GM23338 (cell line): ENCODE data around the gene ARMC8. TPM values are rescaled to one million over a fixed set of nuclear protein-coding genes. Genes with fewer than 3 reads are reported as not detected.

ENCODE experiments used
- ATAC-seq: fragments of 200-7000 bp; cut with Tn5 transposase; 3 replicates; pipeline ENCODE4 v1.9.1; 2020
- DNase-seq: peaks from one replicate; pipeline ENCODE4 v3.0.0-alpha.2; 2015; ENCODE audit warnings: low spot score
- H2AFZ ChIP-seq: fragments of 200-600 bp; sonication (generic); 2 replicates; pipeline ENCODE4 v1.8.0; 2016; ENCODE audit warnings: antibody characterized with exemption, mild to moderate bottlenecking, moderate library complexity
- H3F3A ChIP-seq: fragments of 200-600 bp; sonication (generic); replicated peaks from 2 replicates; pipeline ENCODE4 v1.8.0; 2017; ENCODE audit warnings: antibody characterized with exemption, mixed run types, low read depth
- H3K27ac ChIP-seq: fragments of 200-600 bp; sonication (generic); 2 replicates; pipeline ENCODE4 v1.6.1; 2016; ENCODE audit warnings: low read depth
- H3K27me3 ChIP-seq: fragments of 200-600 bp; sonication (generic); 2 replicates; pipeline ENCODE4 v1.8.0; 2016; ENCODE audit warnings: mild to moderate bottlenecking, mixed run types, moderate library complexity; ENCODE audit not compliant: insufficient read depth
- H3K36me3 ChIP-seq: fragments of 200-600 bp; sonication (generic); 2 replicates; pipeline ENCODE4 v1.8.0; 2016; ENCODE audit warnings: mild to moderate bottlenecking; ENCODE audit not compliant: insufficient read depth
- H3K4me1 ChIP-seq: fragments of 200-600 bp; sonication (generic); 2 replicates; pipeline ENCODE4 v1.8.0; 2016; ENCODE audit warnings: mild to moderate bottlenecking, moderate library complexity; ENCODE audit not compliant: insufficient read depth
- H3K4me2 ChIP-seq: fragments of 200-600 bp; sonication (generic); 2 replicates; pipeline ENCODE4 v1.7.1; 2017; ENCODE audit warnings: mixed run types
- H3K4me3 ChIP-seq: fragments of 200-600 bp; sonication (generic); 2 replicates; pipeline ENCODE4 v1.6.1; 2016; ENCODE audit warnings: mixed run types
- H3K79me2 ChIP-seq: fragments of 200-600 bp; sonication (generic); replicated peaks from 2 replicates; pipeline ENCODE4 v1.8.0; 2017; ENCODE audit warnings: mild to moderate bottlenecking; ENCODE audit not compliant: insufficient read depth
- H3K9me2 ChIP-seq: fragments of 200-600 bp; sonication (generic); 2 replicates; pipeline ENCODE4 v1.8.0; 2017; ENCODE audit not compliant: insufficient read depth
- H4K20me1 ChIP-seq: fragments of 200-600 bp; sonication (generic); replicated peaks from 2 replicates; pipeline ENCODE4 v1.8.0; 2017; ENCODE audit warnings: mild to moderate bottlenecking; ENCODE audit not compliant: insufficient read depth
- H3K27ac Mint-ChIP-seq: 2 replicates; pipeline ENCODE4 v1.8.0; 2020; ENCODE audit warnings: inconsistent platforms, mild to moderate bottlenecking, moderate library complexity, mixed read lengths
- H3K27me3 Mint-ChIP-seq: 3 replicates; pipeline ENCODE4 v1.8.0; 2022; ENCODE audit warnings: low read depth, mild to moderate bottlenecking, moderate library complexity, mixed read lengths, inconsistent platforms; ENCODE audit not compliant: insufficient read depth, poor library complexity
- H3K36me3 Mint-ChIP-seq: 3 replicates; pipeline ENCODE4 v1.8.0; 2021; ENCODE audit warnings: low read depth, mild to moderate bottlenecking, inconsistent platforms, moderate library complexity, mixed read lengths
- H3K4me1 Mint-ChIP-seq: 3 replicates; pipeline ENCODE4 v1.8.0; 2020; ENCODE audit warnings: mild to moderate bottlenecking, inconsistent platforms, mixed read lengths
- H3K4me3 Mint-ChIP-seq: 3 replicates; pipeline ENCODE4 v1.8.0; 2021; ENCODE audit warnings: moderate library complexity, mild to moderate bottlenecking, inconsistent platforms, mixed read lengths
- H3K9me3 Mint-ChIP-seq: 3 replicates; pipeline ENCODE4 v1.8.0; 2020; ENCODE audit warnings: moderate library complexity, mild to moderate bottlenecking, inconsistent platforms, mixed read lengths
- EZH2 ChIP-seq: fragments of 200-600 bp; sonication (generic); IDR thresholded peaks from one replicate; pipeline ENCODE4 v1.8.0; 2017; ENCODE audit warnings: antibody characterized with exemption, mild to moderate bottlenecking, low read depth; ENCODE audit not compliant: unreplicated experiment
- EZH2phosphoT487 ChIP-seq: fragments of 200-600 bp; sonication (generic); IDR thresholded peaks from one replicate; pipeline ENCODE4 v1.8.1; 2018; ENCODE audit warnings: antibody characterized with exemption; ENCODE audit not compliant: unreplicated experiment
- POLR2AphosphoS5 ChIP-seq: IDR thresholded peaks from 2 replicates; pipeline ENCODE4 v1.6.1; 2016; ENCODE audit warnings: antibody characterized with exemption, low read depth
- polyA plus RNA-seq: library from polyadenylated mRNA; unstranded; fragments of >200 nt; fragmentation: Nextera tagmentation; extraction: Ambion mirVana; gene quantifications from 2 replicates; pipeline ENCODE4 v1.2.1, GENCODE V29; 2016
- total RNA-seq: library from RNA; depleted of rRNA; stranded (reverse); fragments of >200 nt; shearing (Covaris generic); gene quantifications from 2 replicates; pipeline ENCODE4 v1.2.3, GENCODE V29; 2014
- TF ChIP-seq, protein P1 (sequence below): fragments of 250-450 bp; sonication (Bioruptor Pico); IDR thresholded peaks from 2 replicates; pipeline ENCODE4 v1.5.0; 2020; ENCODE audit warnings: mild to moderate bottlenecking, moderate library complexity
- TF ChIP-seq, protein P2 (sequence below), 2 experiments: fragments of 200-600 bp in 1 of 2; sonication (generic) in 1 of 2; conservative IDR thresholded peaks; 2 replicates each; pipeline versions ENCODE4 v1.5.1 to v1.6.1; 2016 to 2017; ENCODE audit warnings: antibody characterized with exemption in 2 of 2, low read depth in 2 of 2, mild to moderate bottlenecking in 2 of 2, moderate library complexity in 1 of 2

The ARMC8 gene
- total and polyA plus RNA-seq, 2 experiments from 2014 or later: 36.8 to 61.4 TPM

DNA sequence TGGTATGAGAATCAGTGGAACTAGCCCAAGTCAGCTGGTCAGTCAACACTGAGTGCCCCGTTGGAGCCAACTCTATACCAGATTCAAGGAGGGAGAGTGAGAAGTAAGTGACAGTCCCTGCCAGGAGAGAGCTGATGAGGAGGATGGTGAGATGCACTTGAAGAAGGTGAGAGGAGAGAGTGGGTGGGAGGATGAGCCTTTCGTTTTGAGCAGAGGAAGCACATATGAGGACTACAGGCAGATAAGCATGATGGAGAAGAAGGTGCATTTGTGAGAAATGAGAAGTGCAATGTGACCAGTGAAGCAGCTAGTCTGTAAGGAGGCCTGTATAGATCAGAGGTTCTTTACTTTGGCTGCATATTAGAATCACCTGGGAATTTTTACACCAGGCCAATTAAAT lies 102.2 kb downstream of the ARMC8 start:
- H3K27me3 ChIP-seq: no peaks in the 10 kb centered on the region
- peaks cover 14% of the 10 kb centered on the region; the same call in 1 of the 2 replicates for H3K36me3 ChIP-seq
- Mint-ChIP-seq H3K9me3 (no peaks in the 10 kb centered on the region), H3K27me3 (no peaks in the 10 kb centered on the region), H3K4me1 (no peaks in the 10 kb centered on the region), H3K4me3 (no peak overlapping the region), H3K36me3 (peaks cover 20% of the 10 kb centered on the region), H3K27ac (no peak overlapping the region)
- DNase-seq (no peak), ATAC-seq (no peak)
- no peak overlapping the region for H3K27ac ChIP-seq
- H3F3A ChIP-seq: no peaks in the 10 kb centered on the region
- TF ChIP-seq, protein P1, sequence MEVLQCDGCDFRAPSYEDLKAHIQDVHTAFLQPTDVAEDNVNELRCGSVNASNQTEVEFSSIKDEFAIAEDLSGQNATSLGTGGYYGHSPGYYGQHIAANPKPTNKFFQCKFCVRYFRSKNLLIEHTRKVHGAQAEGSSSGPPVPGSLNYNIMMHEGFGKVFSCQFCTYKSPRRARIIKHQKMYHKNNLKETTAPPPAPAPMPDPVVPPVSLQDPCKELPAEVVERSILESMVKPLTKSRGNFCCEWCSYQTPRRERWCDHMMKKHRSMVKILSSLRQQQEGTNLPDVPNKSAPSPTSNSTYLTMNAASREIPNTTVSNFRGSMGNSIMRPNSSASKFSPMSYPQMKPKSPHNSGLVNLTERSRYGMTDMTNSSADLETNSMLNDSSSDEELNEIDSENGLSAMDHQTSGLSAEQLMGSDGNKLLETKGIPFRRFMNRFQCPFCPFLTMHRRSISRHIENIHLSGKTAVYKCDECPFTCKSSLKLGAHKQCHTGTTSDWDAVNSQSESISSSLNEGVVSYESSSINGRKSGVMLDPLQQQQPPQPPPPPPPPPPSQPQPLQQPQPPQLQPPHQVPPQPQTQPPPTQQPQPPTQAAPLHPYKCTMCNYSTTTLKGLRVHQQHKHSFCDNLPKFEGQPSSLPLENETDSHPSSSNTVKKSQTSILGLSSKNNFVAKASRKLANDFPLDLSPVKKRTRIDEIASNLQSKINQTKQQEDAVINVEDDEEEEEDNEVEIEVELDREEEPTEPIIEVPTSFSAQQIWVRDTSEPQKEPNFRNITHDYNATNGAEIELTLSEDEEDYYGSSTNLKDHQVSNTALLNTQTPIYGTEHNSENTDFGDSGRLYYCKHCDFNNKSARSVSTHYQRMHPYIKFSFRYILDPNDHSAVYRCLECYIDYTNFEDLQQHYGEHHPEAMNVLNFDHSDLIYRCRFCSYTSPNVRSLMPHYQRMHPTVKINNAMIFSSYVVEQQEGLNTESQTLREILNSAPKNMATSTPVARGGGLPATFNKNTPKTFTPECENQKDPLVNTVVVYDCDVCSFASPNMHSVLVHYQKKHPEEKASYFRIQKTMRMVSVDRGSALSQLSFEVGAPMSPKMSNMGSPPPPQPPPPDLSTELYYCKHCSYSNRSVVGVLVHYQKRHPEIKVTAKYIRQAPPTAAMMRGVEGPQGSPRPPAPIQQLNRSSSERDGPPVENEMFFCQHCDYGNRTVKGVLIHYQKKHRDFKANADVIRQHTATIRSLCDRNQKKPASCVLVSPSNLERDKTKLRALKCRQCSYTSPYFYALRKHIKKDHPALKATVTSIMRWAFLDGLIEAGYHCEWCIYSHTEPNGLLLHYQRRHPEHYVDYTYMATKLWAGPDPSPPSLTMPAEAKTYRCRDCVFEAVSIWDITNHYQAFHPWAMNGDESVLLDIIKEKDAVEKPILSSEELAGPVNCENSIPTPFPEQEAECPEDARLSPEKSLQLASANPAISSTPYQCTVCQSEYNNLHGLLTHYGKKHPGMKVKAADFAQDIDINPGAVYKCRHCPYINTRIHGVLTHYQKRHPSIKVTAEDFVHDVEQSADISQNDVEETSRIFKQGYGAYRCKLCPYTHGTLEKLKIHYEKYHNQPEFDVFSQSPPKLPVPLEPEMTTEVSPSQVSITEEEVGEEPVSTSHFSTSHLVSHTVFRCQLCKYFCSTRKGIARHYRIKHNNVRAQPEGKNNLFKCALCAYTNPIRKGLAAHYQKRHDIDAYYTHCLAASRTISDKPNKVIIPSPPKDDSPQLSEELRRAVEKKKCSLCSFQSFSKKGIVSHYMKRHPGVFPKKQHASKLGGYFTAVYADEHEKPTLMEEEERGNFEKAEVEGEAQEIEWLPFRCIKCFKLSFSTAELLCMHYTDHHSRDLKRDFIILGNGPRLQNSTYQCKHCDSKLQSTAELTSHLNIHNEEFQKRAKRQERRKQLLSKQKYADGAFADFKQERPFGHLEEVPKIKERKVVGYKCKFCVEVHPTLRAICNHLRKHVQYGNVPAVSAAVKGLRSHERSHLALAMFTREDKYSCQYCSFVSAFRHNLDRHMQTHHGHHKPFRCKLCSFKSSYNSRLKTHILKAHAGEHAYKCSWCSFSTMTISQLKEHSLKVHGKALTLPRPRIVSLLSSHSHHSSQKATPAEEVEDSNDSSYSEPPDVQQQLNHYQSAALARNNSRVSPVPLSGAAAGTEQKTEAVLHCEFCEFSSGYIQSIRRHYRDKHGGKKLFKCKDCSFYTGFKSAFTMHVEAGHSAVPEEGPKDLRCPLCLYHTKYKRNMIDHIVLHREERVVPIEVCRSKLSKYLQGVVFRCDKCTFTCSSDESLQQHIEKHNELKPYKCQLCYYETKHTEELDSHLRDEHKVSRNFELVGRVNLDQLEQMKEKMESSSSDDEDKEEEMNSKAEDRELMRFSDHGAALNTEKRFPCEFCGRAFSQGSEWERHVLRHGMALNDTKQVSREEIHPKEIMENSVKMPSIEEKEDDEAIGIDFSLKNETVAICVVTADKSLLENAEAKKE (CRISPR knock-in tag): no peak
- TF ChIP-seq POLR2AphosphoS5 (no peak), EZH2 (no peak), EZH2phosphoT487 (no peak)
- TF ChIP-seq, protein P2, sequence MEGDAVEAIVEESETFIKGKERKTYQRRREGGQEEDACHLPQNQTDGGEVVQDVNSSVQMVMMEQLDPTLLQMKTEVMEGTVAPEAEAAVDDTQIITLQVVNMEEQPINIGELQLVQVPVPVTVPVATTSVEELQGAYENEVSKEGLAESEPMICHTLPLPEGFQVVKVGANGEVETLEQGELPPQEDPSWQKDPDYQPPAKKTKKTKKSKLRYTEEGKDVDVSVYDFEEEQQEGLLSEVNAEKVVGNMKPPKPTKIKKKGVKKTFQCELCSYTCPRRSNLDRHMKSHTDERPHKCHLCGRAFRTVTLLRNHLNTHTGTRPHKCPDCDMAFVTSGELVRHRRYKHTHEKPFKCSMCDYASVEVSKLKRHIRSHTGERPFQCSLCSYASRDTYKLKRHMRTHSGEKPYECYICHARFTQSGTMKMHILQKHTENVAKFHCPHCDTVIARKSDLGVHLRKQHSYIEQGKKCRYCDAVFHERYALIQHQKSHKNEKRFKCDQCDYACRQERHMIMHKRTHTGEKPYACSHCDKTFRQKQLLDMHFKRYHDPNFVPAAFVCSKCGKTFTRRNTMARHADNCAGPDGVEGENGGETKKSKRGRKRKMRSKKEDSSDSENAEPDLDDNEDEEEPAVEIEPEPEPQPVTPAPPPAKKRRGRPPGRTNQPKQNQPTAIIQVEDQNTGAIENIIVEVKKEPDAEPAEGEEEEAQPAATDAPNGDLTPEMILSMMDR (conservative IDR thresholded peaks at IDR 0.05; ENCODE audit: low read depth in 2 of 2): no peak
- H4K20me1 ChIP-seq: no peaks in the 10 kb centered on the region
- H2AFZ ChIP-seq: no peak overlapping the region
- H3K9me2 ChIP-seq: no peaks in the 10 kb centered on the region
- H3K79me2 ChIP-seq: no peaks in the 10 kb centered on the region
- no peaks in the 10 kb centered on the region for H3K4me1 ChIP-seq
- no peak overlapping the region for H3K4me3 ChIP-seq
- no peak overlapping the region for H3K4me2 ChIP-seq
